Right renal cortex interstitium (tissue), 3 donors: ENCODE results near the gene VAV2. TPM values are rescaled to one million over a fixed set of nuclear protein-coding genes. Genes with fewer than 3 reads are reported as not detected.

Experiments
- DNase-seq, 3 donors: peaks; one replicate each; pipeline ENCODE4 v3.0.0-alpha.2; 2013; ENCODE audit warnings: low read depth in 3 of 3, low spot score in 2 of 3
- polyA plus RNA-seq, 3 donors: library from polyadenylated mRNA; unstranded; fragments of 120-200 nt; gene quantifications; one replicate each; pipeline ENCODE4 v1.2.1, GENCODE V29; 2013; ENCODE audit not compliant: insufficient read length in 3 of 3

Gene VAV2, protein sequence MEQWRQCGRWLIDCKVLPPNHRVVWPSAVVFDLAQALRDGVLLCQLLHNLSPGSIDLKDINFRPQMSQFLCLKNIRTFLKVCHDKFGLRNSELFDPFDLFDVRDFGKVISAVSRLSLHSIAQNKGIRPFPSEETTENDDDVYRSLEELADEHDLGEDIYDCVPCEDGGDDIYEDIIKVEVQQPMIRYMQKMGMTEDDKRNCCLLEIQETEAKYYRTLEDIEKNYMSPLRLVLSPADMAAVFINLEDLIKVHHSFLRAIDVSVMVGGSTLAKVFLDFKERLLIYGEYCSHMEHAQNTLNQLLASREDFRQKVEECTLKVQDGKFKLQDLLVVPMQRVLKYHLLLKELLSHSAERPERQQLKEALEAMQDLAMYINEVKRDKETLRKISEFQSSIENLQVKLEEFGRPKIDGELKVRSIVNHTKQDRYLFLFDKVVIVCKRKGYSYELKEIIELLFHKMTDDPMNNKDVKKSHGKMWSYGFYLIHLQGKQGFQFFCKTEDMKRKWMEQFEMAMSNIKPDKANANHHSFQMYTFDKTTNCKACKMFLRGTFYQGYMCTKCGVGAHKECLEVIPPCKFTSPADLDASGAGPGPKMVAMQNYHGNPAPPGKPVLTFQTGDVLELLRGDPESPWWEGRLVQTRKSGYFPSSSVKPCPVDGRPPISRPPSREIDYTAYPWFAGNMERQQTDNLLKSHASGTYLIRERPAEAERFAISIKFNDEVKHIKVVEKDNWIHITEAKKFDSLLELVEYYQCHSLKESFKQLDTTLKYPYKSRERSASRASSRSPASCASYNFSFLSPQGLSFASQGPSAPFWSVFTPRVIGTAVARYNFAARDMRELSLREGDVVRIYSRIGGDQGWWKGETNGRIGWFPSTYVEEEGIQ
- 10 to 100 TPM; 34.2 to 34.8 (median 34.8) TPM for polyA plus RNA-seq

DNA sequence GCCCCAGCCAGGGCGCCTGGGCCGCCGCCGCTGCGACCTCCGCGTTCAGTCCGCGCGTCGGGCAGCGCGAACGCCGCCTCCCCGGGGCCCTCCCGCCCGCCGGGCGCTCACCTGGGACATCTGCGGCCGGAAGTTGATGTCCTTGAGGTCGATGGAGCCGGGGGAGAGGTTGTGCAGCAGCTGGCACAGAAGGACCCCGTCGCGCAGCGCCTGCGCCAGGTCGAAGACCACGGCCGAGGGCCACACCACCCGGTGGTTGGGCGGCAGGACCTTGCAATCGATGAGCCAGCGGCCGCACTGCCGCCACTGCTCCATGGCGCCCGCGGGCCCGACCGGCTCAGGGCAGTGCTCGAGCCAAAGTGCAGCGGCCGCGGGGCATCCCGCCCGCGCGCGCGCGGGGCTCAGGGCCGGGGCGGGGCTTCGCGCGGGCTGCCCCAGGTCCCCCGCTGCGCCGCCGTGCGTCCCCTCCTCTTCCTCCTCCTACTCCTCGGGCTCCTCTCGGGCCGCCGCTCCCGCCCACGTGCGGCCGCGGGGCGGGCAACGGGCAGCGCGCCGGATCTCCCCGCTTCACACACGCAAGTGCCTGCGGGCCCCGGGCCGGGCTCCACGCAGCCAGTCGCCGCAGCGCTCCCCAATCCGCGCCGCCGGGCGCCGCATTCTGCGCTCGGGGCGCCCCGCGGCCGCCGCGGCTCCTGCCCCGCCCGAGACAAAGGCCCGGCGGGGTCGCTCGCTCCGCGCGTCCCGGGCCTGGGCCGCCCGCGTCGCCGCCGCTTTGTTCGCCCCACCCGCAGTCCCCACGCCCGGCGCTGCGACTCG lies at the start of gene VAV2:
Gene VAV2, minus strand, starts transcription at position 361 of the 816 bp plus-strand sequence. Its CDS starts 46 bp downstream, at position 315.
- DNase-seq: no peak

DNA sequence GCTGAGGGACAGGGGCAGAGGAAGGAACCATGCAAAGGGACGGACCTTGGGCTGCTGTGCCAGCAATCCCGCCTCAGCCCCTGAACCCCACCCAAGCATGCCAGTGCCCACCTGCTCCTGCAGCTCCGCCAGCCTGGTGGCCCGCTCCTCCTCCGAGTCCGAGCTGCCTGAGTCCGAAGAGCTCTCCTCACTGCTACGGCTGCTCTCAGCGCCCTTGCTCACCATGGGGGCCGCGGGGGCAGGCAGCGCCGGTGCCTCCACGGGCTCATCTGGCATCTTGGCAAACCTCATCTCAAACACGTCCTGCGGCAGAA lies 49.5 kb upstream of the VAV2 start:
- DNase-seq: no peak

DNA sequence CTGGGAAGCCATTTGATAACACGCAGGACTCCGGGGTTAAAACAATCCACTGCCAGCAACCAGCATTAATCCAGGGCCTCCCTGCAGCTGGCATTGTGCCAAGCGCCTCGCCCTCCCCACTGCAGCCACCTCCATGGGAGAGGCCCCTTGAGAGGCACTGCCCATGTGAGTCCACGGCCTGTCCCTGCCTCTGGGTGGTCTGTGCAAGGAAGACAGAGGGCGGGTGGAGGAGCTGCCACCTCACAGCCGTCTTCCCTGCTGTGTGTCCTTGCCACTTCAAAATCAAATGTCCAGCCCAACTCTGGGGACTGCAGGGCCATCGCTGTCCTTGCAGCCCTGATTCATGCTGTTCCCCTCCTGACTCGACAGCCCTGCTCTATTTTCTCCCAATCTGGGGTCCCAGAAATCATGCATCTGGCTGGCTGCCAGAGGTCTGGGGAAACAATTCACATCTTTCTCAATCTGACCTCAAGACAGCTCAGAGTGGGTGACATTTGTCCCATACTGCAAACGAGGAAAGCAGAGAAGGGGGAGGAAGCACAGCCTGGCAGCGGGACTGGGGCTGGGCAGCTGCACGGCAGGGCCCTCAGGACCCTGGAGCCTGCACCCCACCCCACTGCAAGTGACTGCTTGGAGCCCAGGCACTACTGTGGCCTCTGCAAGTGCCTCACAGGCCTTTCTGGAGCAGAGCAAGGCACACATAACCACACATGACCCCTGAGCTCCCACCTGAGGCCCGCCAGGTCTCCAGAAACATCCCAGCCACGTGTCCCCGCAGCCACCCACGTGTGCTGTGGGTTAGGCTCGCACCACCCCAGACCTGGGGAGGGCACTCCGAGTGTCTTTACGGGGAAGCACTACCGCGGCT lies 48.9 kb upstream of the VAV2 start:
- no peak for DNase-seq

DNA sequence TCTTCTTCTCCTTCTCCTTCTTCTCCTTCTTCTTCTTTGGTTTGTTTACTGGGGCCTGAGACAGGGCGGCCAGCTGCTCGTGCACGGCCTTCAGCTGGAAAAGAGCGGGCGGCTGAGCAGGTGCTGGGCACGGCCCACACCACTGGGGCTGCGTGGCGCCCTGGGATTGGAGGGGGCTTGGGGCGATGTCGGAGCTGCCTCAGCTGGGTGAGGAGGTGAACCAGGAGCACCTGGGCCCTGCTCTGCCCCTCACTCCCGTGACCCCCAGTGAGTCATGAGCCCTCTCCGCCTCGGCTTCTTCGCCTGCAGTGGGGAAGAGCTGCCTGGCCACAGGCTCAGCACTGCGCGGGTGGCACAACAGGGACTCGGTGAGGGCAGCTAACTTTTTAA lies 48.0 kb upstream of the VAV2 start:
- DNase-seq: no peak

DNA sequence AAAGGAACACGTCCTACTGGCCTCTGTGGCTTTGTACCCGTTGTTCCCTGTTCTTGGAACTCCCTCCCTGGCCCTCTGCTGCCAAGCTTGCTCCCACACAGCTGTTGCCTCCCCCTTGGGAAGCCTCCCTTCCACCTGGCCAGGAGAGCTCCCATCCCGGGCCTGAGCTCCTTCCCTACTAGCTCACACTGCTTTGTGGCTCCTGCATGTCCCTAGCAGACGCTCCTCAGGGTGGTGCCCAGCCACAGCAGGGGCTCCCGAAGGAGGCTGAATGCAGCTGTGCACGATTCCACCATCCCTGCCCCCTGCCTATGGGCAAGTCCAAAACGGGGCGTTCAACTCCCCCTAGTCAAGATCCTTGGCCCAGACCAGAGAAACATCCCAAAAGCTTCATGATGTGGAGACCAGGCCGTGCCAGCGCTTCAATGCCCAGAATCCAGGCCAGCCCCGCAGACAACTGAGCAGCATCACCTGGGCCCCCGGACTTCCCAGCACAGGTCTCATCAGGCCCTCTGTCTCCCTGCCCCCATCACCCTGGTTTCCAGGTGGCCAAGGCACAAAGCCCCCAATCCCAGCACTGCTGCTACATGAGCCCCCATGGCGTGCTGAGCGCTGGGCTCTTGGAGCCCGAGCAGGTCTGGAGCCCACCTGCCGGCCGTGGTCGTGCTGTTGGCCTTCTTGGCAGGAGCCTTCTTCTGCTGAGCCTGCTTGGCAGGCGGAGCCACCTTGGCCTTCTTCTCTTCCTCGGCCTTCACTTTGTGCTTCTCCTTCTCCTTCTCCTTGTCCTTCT lies 47.5 kb upstream of the VAV2 start:
- DNase-seq: no peak

DNA sequence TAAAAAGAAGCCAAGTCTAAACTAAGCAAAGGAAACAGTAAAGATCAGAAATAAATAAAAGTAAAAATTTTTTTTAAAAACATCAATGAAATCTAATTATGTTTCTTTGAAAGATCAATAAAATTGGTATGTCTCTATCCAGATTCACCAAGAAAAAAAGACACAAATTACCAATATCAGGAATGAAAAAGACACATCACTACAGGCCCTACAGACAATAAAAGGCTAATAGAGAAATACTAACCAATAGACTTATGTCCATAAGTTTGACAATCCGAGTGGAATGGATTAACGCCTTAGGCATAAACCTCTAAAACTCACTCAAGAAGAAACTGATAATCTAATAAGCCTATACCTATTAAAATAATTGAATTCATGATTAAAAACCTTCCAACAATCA lies 45.5 kb upstream of the VAV2 start:
- no peak for DNase-seq

DNA sequence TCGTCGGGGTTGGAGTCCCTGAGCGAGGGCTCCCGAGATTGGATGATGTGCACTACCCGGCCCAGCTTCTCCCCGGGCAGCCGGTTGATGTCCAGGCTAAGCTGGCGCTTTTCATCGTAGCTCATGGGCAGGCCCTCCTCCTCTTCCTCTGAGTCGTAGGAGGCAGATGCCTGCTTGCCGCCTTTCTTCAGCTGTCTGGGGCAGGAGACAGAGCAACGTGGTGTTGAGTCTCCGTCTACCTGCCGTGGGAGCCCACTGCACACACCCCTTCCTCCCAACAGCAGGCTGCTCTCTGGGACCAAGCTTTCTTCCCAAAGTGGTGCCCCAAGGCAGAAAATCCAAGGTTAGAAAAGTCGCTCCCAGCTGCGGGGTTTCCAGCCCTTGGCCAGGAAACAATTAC lies 44.0 kb upstream of the VAV2 start:
- DNase-seq: no peak

DNA sequence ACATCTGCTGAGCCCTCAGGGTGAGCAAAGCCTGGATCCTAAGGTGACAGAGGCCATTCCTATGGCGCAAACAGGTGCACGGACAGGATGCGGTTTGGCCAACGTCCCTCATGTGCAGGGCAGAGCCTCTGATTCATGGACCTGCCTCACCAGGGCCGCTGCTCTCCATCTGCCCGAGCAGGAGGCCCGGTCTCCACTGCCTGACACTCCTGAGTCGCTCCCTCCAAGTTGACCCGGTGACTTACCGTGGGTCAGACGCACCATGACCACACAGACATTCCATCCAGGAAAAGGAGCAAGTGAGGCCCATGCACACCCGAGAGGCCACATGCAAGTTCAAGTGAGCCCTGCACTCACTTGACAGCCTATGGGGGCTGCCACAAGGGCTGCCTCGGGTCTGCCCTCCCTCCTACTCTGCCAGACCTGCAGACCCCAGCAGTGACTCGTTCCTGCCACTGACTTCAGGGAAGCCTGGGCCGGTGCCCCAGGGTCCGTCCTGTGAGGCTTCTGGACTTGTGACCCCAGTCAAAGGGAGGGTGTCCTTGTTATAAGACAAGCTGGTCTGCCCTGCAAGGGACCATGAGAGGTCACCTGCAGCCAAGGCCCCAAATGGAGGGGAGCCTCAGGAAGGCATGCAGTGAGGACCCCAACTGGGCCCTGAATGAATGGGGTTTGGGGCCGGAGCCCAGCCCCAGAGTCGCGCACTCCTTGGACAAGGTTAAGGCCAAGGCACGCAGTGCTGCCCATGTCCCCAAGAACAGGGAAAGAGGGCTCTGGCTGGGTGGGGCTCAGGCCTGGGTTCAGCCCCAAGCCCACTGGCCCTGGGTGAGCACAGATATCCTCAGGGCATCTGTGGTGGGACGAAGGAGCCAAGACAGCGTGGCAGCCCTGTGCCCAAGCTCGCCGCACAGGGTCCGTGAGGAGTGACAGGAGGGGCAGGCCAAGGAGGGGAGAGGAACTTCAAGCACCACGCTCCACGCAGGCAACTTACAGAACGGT lies 43.2 kb upstream of the VAV2 start:
- DNase-seq: no peak

DNA sequence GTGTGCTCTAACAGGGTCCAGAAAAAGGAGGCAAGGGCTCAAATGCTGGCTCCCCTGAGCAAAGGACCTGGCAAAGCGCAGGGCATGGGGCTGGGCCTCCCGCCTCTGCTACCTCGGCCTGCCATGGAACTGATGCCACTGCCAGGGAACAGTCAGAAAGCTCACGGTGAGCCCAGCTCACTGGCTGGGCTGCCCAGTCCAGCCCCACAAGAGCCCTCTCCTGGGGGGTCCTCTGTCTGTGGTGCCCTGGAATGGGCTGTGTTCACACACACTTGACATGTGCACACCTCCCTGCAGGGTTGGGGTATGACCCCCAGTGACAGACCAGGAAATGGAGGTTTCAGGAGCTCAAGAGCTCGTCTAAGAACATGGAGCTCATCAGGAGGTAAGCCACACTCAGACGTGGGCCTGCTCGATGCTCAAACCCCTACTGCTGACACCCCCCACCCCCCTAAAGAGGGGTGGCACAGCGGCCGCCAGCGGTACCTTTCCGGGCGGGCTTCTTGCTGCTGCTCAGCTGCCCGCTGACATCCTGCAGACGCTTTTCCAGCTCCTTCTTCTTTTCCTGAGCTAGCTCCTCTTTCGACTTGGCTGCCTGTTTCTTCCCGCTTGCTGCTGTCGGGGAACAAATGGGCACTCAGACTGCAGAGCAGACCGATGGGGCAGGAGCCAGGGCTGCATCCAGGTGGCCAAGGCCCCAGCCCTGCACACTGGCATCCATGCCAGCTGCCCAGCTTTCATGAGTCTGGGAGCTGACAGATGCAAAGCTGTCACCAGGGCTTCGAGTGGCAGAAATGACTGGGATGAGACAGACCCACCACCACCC lies 42.3 kb upstream of the VAV2 start:
- no peak for DNase-seq

DNA sequence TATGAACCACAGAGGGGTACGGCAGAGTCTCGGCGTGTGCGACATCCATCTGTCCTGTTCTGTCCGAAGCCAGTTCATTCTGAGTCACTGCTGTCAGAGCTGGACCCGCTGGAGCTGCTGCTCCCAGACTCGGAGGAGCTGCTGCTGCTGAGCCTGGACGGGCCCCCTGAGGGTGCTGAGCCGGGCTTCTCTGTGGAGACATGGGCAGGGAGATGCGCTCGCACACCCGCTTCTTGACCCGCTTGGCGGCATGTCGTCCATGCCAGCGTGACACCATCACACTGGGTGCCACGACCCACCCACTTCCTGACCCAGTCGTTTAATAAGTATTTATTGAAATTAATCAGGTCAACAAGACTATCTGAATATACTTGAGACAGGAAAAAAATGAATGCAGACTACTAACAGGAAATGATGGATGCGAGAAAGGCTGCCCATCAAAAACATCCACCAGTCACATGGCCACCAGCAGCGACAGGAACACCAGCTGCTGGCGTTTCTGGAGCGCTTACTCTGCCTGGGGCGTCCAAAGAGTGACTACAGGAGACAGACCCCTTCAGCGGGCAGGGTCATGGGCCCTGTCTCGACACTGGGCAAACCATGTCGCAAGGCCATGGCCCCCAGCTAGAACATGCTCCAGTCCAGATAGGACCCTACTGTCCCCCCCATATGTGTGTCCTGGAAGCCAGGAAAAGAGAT lies 41.5 kb upstream of the VAV2 start:
- DNase-seq: no peak

DNA sequence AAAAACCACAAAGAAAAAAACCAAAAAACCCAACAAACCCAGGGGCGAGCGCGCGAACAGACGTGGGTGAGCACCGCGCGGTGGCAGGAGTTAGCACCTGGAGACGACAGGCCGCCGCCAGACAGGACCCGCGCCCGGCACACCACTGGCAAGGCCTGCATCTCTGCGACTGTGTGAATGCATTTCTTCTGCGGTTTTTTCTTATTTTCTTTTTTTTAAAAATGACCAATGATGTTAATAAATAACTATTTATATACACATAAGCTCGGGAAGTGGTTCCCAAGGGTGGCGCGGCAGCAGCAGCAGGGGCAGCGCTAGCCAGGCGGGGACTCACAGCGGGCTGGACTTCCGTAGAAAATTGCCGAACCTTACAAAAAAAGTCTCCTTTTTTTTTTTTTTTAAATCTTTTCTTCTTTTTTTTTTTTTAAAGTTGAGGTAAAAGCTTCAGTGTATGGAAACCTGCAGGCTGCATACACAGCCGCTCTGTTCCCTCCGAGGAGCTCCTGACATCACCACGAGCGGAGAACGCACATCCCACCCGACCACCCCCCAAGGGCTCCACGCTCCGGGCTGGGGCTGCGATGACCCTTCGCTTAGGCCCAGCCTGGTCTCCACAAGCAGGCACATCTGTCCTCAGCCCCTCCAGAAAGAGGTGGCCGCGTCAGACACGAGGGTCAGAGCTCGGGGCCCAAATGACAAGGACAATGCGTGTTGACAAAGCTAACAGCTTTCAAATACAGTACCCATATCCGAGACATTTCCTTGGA lies 40.5 kb upstream of the VAV2 start:
- DNase-seq: no peak

DNA sequence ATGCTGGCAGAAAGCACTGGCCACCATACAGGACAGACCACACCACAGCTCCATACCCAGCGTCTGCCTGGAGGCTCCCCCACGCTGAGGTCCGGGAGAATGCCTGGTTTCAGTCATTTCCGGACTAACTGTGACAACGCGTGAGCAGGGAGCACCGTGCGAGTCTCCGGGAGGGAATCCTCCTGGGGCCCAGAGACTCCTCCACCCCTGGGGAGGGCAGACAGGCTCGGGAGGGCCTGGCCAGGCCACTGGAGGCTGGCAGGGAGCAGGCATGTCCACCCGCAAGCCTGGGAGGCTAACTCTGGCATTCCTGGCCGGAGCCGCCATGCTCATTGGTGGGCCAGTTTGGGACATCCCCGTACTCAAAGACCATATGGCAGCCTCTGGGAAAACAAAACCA lies 39.7 kb upstream of the VAV2 start:
- DNase-seq: no peak

DNA sequence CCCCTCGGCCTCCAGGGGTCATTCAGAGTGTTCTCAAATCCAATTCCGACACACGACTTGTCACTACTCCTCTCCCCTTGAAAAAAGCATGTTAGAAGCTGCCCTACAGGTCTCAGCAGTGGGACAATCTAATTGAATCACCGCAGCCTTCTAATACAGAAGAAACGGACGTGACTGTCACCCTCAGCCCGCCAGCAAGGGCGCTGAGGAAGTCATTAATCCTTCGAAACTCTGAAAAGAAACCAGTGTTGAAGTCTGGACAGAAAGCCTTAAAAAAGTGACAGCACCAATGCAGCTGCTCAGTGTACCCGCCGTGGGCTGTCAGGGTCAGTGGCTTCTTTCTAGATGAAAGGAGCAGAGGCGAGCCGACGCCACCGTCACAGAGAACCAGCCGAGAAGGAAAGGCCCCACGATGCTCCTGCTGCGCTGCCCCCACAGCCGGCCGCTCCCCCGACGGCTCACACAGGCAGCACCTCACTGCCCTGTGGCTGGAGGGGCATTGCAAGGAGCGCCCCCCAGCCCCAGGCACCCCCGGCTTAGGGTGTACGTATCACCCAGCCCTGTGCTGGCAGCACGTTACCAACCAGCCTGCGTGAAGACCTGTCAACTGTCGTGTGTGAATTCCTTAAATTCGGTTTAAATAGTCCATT lies 38.8 kb upstream of the VAV2 start:
- DNase-seq: no peak

DNA sequence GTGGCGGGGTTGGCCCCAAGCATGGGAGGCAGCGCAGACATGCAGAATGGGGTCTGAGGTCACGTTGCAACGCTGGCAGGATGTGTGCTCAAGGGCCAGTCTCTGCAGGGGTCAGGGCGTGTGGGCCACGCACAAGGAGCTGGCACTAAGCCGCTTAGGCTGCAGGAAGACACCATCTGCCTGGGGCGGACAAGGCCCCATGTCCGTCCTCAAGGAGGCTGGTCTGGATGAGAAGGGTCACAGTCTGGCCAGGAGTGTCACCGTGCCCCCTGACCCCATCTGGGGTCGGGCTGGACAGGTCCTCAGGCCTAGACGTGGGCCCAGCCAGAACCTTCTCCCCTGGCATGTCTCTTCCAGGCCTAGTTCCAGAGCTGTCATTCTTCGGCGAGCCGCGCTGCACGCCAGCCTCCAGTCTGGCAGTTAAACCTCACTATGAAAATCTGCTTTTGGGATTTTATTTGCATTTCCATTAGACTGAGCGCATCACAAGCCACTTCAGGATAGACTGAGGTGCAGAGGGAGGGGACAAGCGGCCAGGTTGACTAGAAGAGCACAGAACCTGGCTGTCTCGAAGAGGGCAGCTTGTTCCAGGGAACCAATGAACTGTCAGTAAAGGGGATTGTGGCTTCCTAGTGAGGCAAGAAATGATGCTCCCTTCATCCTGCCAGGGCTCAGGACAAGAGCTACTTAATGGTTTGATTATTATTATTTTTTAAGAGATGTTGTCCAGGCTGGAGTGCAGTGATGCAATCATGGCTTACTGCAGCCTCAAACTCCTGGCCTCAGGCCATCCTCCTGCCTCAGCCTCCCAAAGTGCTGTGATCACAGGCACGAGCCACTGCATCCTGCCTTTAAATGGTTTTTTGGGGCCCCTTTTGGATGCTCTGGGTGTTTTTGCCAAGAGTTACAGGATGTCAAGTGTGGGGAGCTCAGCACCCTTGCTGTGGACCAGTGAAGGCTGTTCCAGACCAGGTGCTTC lies 37.4 kb upstream of the VAV2 start:
- no peak for DNase-seq
